Measurements from ENCODE around the gene AWAT2. TPM values are rescaled to one million over a fixed set of nuclear protein-coding genes. Genes with fewer than 3 reads are reported as not detected.
A peak's percentile ranks its signal among the peaks of the same experiment; 100 is the strongest.

The AWAT2 gene
- total RNA-seq, 1 donor from 2014 or later = not detected

DNA sequence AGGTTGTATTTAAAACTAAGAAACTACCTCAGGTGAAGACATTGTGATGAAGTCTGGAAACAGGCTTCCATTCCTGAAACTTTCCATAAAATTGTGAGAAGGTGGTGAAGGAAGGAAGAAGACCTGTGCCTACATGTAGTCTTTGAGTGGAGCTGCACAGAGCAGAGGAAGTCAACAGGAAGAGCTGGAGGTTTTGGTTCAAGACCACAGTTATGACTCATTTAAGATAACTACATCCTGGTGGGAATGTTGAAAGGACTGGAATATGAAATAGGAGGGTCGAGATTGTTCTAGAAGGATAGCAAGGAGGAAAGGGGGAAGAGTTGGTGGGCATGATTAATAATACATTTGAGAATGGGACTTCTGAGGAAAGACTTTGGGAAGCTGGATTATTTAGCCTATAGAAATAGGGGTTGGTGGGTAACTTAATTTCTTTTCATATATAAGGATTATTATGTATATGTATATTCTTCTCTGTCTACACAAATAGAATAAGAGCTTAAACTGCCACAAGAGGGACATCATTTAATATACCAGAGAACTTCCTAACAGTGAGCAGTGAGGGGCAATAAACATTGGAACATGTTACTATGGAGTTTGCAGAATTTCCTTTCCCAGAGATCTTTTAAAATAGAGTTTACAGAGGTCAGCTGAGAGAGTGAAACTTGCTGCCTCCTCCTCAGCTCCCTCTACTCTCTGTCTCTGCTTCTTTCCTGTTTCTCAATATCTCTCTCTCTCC lies 23.5 kb downstream of the AWAT2 start:
- Mint-ChIP-seq H3K36me3 (no peaks in the 10 kb centered on the region), H3K4me1 (ENCODE audit: unreplicated experiment) (no peaks in the 10 kb centered on the region), H3K27ac (no peak overlapping the region), H3K9me3 (no peaks in the 10 kb centered on the region), H3K4me3 (no peak overlapping the region), H3K27me3 (no peaks in the 10 kb centered on the region)
- TF ChIP-seq, protein P1, sequence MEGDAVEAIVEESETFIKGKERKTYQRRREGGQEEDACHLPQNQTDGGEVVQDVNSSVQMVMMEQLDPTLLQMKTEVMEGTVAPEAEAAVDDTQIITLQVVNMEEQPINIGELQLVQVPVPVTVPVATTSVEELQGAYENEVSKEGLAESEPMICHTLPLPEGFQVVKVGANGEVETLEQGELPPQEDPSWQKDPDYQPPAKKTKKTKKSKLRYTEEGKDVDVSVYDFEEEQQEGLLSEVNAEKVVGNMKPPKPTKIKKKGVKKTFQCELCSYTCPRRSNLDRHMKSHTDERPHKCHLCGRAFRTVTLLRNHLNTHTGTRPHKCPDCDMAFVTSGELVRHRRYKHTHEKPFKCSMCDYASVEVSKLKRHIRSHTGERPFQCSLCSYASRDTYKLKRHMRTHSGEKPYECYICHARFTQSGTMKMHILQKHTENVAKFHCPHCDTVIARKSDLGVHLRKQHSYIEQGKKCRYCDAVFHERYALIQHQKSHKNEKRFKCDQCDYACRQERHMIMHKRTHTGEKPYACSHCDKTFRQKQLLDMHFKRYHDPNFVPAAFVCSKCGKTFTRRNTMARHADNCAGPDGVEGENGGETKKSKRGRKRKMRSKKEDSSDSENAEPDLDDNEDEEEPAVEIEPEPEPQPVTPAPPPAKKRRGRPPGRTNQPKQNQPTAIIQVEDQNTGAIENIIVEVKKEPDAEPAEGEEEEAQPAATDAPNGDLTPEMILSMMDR (conservative IDR thresholded peaks at IDR 0.05) = no peak
- DNase-seq (ENCODE audit: extremely low spot score, unreplicated experiment) = no peak

GRCh38 chrX:70025464-70025863 lies 24.3 kb downstream of the AWAT2 start:
- no peak overlapping the region for H3K4me3 Mint-ChIP-seq
- no peaks in the 10 kb centered on the region for H3K4me1 Mint-ChIP-seq (ENCODE audit: unreplicated experiment)
- H3K36me3 Mint-ChIP-seq = no peaks in the 10 kb centered on the region
- no peak for DNase-seq (ENCODE audit: extremely low spot score, unreplicated experiment)
- no peaks in the 10 kb centered on the region for H3K27me3 Mint-ChIP-seq
- no peaks in the 10 kb centered on the region for H3K9me3 Mint-ChIP-seq
- TF ChIP-seq, protein P1 (conservative IDR thresholded peaks at IDR 0.05) = no peak
- H3K27ac Mint-ChIP-seq = no peak overlapping the region

DNA sequence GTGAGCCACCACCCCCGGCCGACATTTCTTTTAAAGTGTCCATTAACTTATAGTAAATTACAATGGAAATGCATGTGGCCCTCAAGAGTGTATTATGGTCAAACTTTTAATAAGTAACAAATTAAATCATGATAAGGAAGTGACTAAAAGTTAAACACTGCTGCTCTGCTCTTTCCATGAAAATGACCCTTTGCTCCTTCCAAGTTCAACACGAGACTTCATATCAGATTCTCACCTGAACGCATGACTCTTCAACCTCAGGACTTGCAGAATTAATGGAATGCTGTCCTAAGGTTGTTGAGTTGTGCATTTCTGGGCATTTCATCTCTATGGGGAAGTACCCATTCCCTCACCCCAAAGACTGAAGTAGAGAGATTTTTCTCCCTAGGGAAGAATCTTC lies 27.1 kb downstream of the AWAT2 start:
- no peaks in the 10 kb centered on the region for H3K4me1 Mint-ChIP-seq (ENCODE audit: unreplicated experiment)
- H3K9me3 Mint-ChIP-seq = no peaks in the 10 kb centered on the region
- DNase-seq (ENCODE audit: extremely low spot score, unreplicated experiment) = no peak
- no peaks in the 10 kb centered on the region for H3K27me3 Mint-ChIP-seq
- H3K4me3 Mint-ChIP-seq = no peak overlapping the region
- H3K36me3 Mint-ChIP-seq = no peaks in the 10 kb centered on the region
- TF ChIP-seq, protein P1 (conservative IDR thresholded peaks at IDR 0.05) = no peak
- peak overlapping the region; percentile 28 for H3K27ac Mint-ChIP-seq

- H3K4me1 Mint-ChIP-seq (ENCODE audit: unreplicated experiment) = no peaks in the 10 kb centered on the region
- H3K27ac Mint-ChIP-seq = no peak overlapping the region
- DNase-seq (ENCODE audit: extremely low spot score, unreplicated experiment) = no peak
- no peaks in the 10 kb centered on the region for H3K27me3 Mint-ChIP-seq
- H3K9me3 Mint-ChIP-seq = no peaks in the 10 kb centered on the region
- H3K36me3 Mint-ChIP-seq = no peaks in the 10 kb centered on the region
- TF ChIP-seq, protein P1 (conservative IDR thresholded peaks at IDR 0.05) = no peak
- no peak overlapping the region for H3K4me3 Mint-ChIP-seq
Observed at GRCh38 chrX:70016513-70016912, 33.2 kb downstream of the AWAT2 start.

- no peaks in the 10 kb centered on the region for H3K4me1 Mint-ChIP-seq (ENCODE audit: unreplicated experiment)
- H3K36me3 Mint-ChIP-seq = no peaks in the 10 kb centered on the region
- H3K4me3 Mint-ChIP-seq = no peak overlapping the region
- no peaks in the 10 kb centered on the region for H3K9me3 Mint-ChIP-seq
- DNase-seq (ENCODE audit: extremely low spot score, unreplicated experiment) = no peak
- TF ChIP-seq, protein P1 (conservative IDR thresholded peaks at IDR 0.05) = no peak
- H3K27me3 Mint-ChIP-seq = no peaks in the 10 kb centered on the region
- H3K27ac Mint-ChIP-seq = no peak overlapping the region
Observed at GRCh38 chrX:70013466-70014381, 36.0 kb downstream of the AWAT2 start.

Data from type B pancreatic cell (in vitro differentiated cells).